Neural cell (in vitro differentiated cells): ENCODE results near the gene SPI1.

Source experiments
- CTCF ChIP-seq: fragments of 450-650 bp; IDR thresholded peaks from 2 replicates; pipeline ENCODE4 v1.5.1; 2014; ENCODE audit warnings: antibody characterized with exemption, mild to moderate bottlenecking, moderate library complexity; ENCODE audit not compliant: poor library complexity, severe bottlenecking
- EP300 ChIP-seq: fragments of 450-650 bp; conservative IDR thresholded peaks from 2 replicates; pipeline ENCODE4 v1.6.1; 2014; ENCODE audit warnings: antibody characterized with exemption, mild to moderate bottlenecking, moderate library complexity; ENCODE audit not compliant: poor library complexity, severe bottlenecking
- EZH2 ChIP-seq: fragments of 200-600, 300-800 bp; shearing (Covaris generic), sonication (generic); IDR thresholded peaks from 2 replicates; pipeline ENCODE4 v1.6.1; 2014; ENCODE audit warnings: antibody characterized with exemption, low read length, borderline replicate concordance, mild to moderate bottlenecking; ENCODE audit not compliant: insufficient read depth, poor library complexity, severe bottlenecking
- POLR2AphosphoS5 ChIP-seq: IDR thresholded peaks from 2 replicates; pipeline ENCODE4 v1.6.1; 2012
- REST ChIP-seq: IDR thresholded peaks from 2 replicates; pipeline ENCODE4 v1.6.1; 2012; ENCODE audit warnings: borderline replicate concordance
- TAF1 ChIP-seq: IDR thresholded peaks from 2 replicates; pipeline ENCODE4 v1.6.1; 2012; ENCODE audit warnings: low read depth

- no peak for TF ChIP-seq CTCF
- no peak for TF ChIP-seq REST
- TF ChIP-seq TAF1 = no peak
- TF ChIP-seq EP300 = no peak
- TF ChIP-seq POLR2AphosphoS5 = no peak
- no peak for TF ChIP-seq EZH2
Measured at GRCh38 chr11:47414685-47415070, 36.3 kb upstream of the SPI1 start.
